ENCODE data around the gene IFNA17.
"Not testable (repeated sequence)": the region's sequence is repeated elsewhere in the genome, so short reads cannot be mapped to it uniquely, and the experiment has no call there.

The IFNA17 gene

GRCh38 chr9:21228122-21228521 lies at the start of gene IFNA17:
IFNA17 (minus strand) TSS chr9:21228222; CDS start chr9:21228173, 49 bp downstream.
- no peak for FAIRE-seq

- no peak for FAIRE-seq
Observed at GRCh38 chr9:21268347-21268657, 40.3 kb upstream of the IFNA17 start.

GRCh38 chr9:21267485-21268346 lies 39.7 kb upstream of the IFNA17 start:
- FAIRE-seq: no peak

- no peak for FAIRE-seq
Observed at GRCh38 chr9:21266733-21267484, 38.9 kb upstream of the IFNA17 start.

GRCh38 chr9:21265421-21266189 lies 37.6 kb upstream of the IFNA17 start:
- FAIRE-seq: no peak

- no peak for FAIRE-seq
Observed at GRCh38 chr9:21255538-21256212, 27.7 kb upstream of the IFNA17 start.

- no peak for FAIRE-seq
Observed at GRCh38 chr9:21252721-21253547, 24.9 kb upstream of the IFNA17 start.

- FAIRE-seq: no peak
Observed at GRCh38 chr9:21251638-21252037, 23.6 kb upstream of the IFNA17 start.

GRCh38 chr9:21251190-21251589 lies 23.2 kb upstream of the IFNA17 start:
- FAIRE-seq: no peak

- no peak for FAIRE-seq
Observed at GRCh38 chr9:21244836-21245235, 16.8 kb upstream of the IFNA17 start.

- no peak for FAIRE-seq
Observed at GRCh38 chr9:21239911-21240310, 11.9 kb upstream of the IFNA17 start, which contains the start of gene IFNA14. IFNA14 (minus strand) TSS chr9:21240005; CDS start chr9:21239935, 70 bp downstream.

GRCh38 chr9:21236360-21236714 lies 8.3 kb upstream of the IFNA17 start:
- not testable (repeated sequence) for FAIRE-seq

GRCh38 chr9:21235468-21236359 lies 7.7 kb upstream of the IFNA17 start:
- not testable (repeated sequence) for FAIRE-seq

- FAIRE-seq: no peak
Observed at GRCh38 chr9:21234153-21234687, 6.2 kb upstream of the IFNA17 start.

- no peak for FAIRE-seq
Observed at GRCh38 chr9:21233258-21233657, 5.2 kb upstream of the IFNA17 start.

GRCh38 chr9:21217211-21217610 lies 10.8 kb downstream of the IFNA17 start, which contains the start of gene IFNA16:
IFNA16 (minus strand) TSS chr9:21217311; CDS start chr9:21217305, 6 bp downstream.
- not testable (repeated sequence) for FAIRE-seq

GRCh38 chr9:21213411-21214326 lies 14.4 kb downstream of the IFNA17 start:
- FAIRE-seq: not testable (repeated sequence)

- FAIRE-seq: not testable (repeated sequence)
Observed at GRCh38 chr9:21212160-21212559, 15.9 kb downstream of the IFNA17 start.

GRCh38 chr9:21210782-21211181 lies 17.2 kb downstream of the IFNA17 start:
- not testable (repeated sequence) for FAIRE-seq
